HUES6 (cell line): ENCODE measurements around the gene XAB2.

ENCODE experiments used
- H3K27ac ChIP-seq: 2 replicates; pipeline ENCODE4 v1.7.0; 2013; ENCODE audit warnings: low read depth, mild to moderate bottlenecking, low read length, inconsistent platforms
- H3K27me3 ChIP-seq: 2 replicates; pipeline ENCODE4 v1.6.1; 2013; ENCODE audit warnings: low read length; ENCODE audit not compliant: control insufficient read depth, insufficient read depth
- H3K36me3 ChIP-seq: 2 replicates; pipeline ENCODE4 v1.6.1; 2013; ENCODE audit warnings: low read length; ENCODE audit not compliant: control insufficient read depth, insufficient read depth
- H3K4me1 ChIP-seq: 2 replicates; pipeline ENCODE4 v1.6.1; 2013; ENCODE audit warnings: low read length; ENCODE audit not compliant: control insufficient read depth, insufficient read depth
- H3K4me3 ChIP-seq: 2 replicates; pipeline ENCODE4 v1.5.1; 2013; ENCODE audit warnings: low read depth, low read length
- H3K9ac ChIP-seq: one replicate; pipeline ENCODE4 v1.6.1; 2013; ENCODE audit warnings: mild to moderate bottlenecking, low read length
- H3K9me3 ChIP-seq: 2 replicates; pipeline ENCODE4 v1.6.1; 2013; ENCODE audit warnings: low read depth, low read length; ENCODE audit not compliant: control insufficient read depth, insufficient read depth

Gene XAB2

GRCh38 chr19:7618348-7618747, 11.0 kb downstream of the XAB2 start:
- no peak overlapping the region for H3K27ac ChIP-seq
- H3K36me3 ChIP-seq = peaks cover 64% of the 10 kb centered on the region
- H3K9ac ChIP-seq = no peak overlapping the region
- H3K9me3 ChIP-seq = no peaks in the 10 kb centered on the region
- H3K27me3 ChIP-seq = no peaks in the 10 kb centered on the region
- H3K4me3 ChIP-seq = no peak overlapping the region
- H3K4me1 ChIP-seq = no peaks in the 10 kb centered on the region

GRCh38 chr19:7617735-7618134, 11.6 kb downstream of the XAB2 start:
- peaks cover 59% of the 10 kb centered on the region for H3K36me3 ChIP-seq
- no peaks in the 10 kb centered on the region for H3K9me3 ChIP-seq
- no peak overlapping the region for H3K9ac ChIP-seq
- H3K4me1 ChIP-seq = no peaks in the 10 kb centered on the region
- no peaks in the 10 kb centered on the region for H3K27me3 ChIP-seq
- no peak overlapping the region for H3K27ac ChIP-seq
- H3K4me3 ChIP-seq = no peak overlapping the region

GRCh38 chr19:7617172-7617571, 12.2 kb downstream of the XAB2 start:
- Histone ChIP-seq H3K9ac (no peak overlapping the region), H3K4me3 (no peak overlapping the region), H3K4me1 (no peaks in the 10 kb centered on the region), H3K27ac (no peak overlapping the region), H3K27me3 (no peaks in the 10 kb centered on the region), H3K9me3 (no peaks in the 10 kb centered on the region), H3K36me3 (peaks cover 53% of the 10 kb centered on the region)

- Histone ChIP-seq H3K36me3 (peaks cover 41% of the 10 kb centered on the region), H3K4me3 (no peak overlapping the region), H3K27me3 (no peaks in the 10 kb centered on the region), H3K27ac (no peak overlapping the region), H3K9me3 (no peaks in the 10 kb centered on the region), H3K9ac (no peak overlapping the region), H3K4me1 (no peaks in the 10 kb centered on the region)
Measured at GRCh38 chr19:7614859-7615741, 14.2 kb downstream of the XAB2 start.

- no peaks in the 10 kb centered on the region for H3K4me1 ChIP-seq
- H3K9me3 ChIP-seq = no peaks in the 10 kb centered on the region
- H3K36me3 ChIP-seq = peaks cover 27% of the 10 kb centered on the region
- no peak overlapping the region for H3K27ac ChIP-seq
- no peak overlapping the region for H3K9ac ChIP-seq
- H3K27me3 ChIP-seq = no peaks in the 10 kb centered on the region
- no peak overlapping the region for H3K4me3 ChIP-seq
Measured at GRCh38 chr19:7612282-7613274, 16.8 kb downstream of the XAB2 start.

GRCh38 chr19:7611541-7612279, 17.6 kb downstream of the XAB2 start:
- Histone ChIP-seq H3K9ac (no peak overlapping the region), H3K4me3 (no peak overlapping the region), H3K27me3 (no peaks in the 10 kb centered on the region), H3K4me1 (no peaks in the 10 kb centered on the region), H3K27ac (no peak overlapping the region), H3K9me3 (no peaks in the 10 kb centered on the region), H3K36me3 (peaks cover 20% of the 10 kb centered on the region)

GRCh38 chr19:7610491-7611240, 18.7 kb downstream of the XAB2 start:
- Histone ChIP-seq H3K4me3 (no peak overlapping the region), H3K4me1 (no peaks in the 10 kb centered on the region), H3K27me3 (no peaks in the 10 kb centered on the region), H3K36me3 (peaks cover 17% of the 10 kb centered on the region), H3K27ac (no peak overlapping the region), H3K9me3 (no peaks in the 10 kb centered on the region), H3K9ac (no peak overlapping the region)

GRCh38 chr19:7607874-7608560, 21.3 kb downstream of the XAB2 start:
- H3K4me1 ChIP-seq = no peaks in the 10 kb centered on the region
- no peak overlapping the region for H3K9ac ChIP-seq
- H3K9me3 ChIP-seq = no peaks in the 10 kb centered on the region

GRCh38 chr19:7607212-7607873, 22.0 kb downstream of the XAB2 start:
- Histone ChIP-seq H3K27me3 (no peaks in the 10 kb centered on the region), H3K9ac (no peak overlapping the region), H3K4me1 (no peaks in the 10 kb centered on the region), H3K9me3 (no peaks in the 10 kb centered on the region), H3K36me3 (peaks cover 17% of the 10 kb centered on the region), H3K27ac (no peak overlapping the region), H3K4me3 (no peak overlapping the region)

More at GRCh38 chr19:7607874-7608560, 21.3 kb downstream of the XAB2 start:
- no peak overlapping the region for H3K27ac ChIP-seq
- peaks cover 17% of the 10 kb centered on the region for H3K36me3 ChIP-seq
- H3K4me3 ChIP-seq = no peak overlapping the region
- no peaks in the 10 kb centered on the region for H3K27me3 ChIP-seq
